Stimulated activated CD4-positive, alpha-beta T cell treated with anti-CD3 and anti-CD28 coated beads, Interleukin-2, amount 100 ng/mL, for 4 hours (primary cell): Measurements from ENCODE around the gene KCNAB1.
"Not testable (repeated sequence)": the region's sequence is repeated elsewhere in the genome, so short reads cannot be mapped to it uniquely, and the experiment has no call there.

Source experiments
- DNase-seq: peaks from one replicate; pipeline ENCODE4 v3.0.0-alpha.2; 2020; ENCODE audit warnings: low read depth

The KCNAB1 gene

GRCh38 chr3:156176629-156177210 is 56.3 kb downstream of the KCNAB1 start:
- DNase-seq = no peak

- no peak for DNase-seq
Observed at GRCh38 chr3:156180077-156180476, 59.7 kb downstream of the KCNAB1 start.

GRCh38 chr3:156181509-156181908 is 61.1 kb downstream of the KCNAB1 start:
- no peak for DNase-seq

GRCh38 chr3:156183396-156183795 is 63.0 kb downstream of the KCNAB1 start:
- no peak for DNase-seq

- no peak for DNase-seq
Observed at GRCh38 chr3:156184156-156184555, 63.8 kb downstream of the KCNAB1 start.

GRCh38 chr3:156187146-156187769 is 66.9 kb downstream of the KCNAB1 start:
- no peak for DNase-seq

GRCh38 chr3:156188757-156189156 is 68.4 kb downstream of the KCNAB1 start:
- DNase-seq = no peak

GRCh38 chr3:156189927-156190326 is 69.5 kb downstream of the KCNAB1 start:
- DNase-seq = no peak

GRCh38 chr3:156194945-156195344 is 74.6 kb downstream of the KCNAB1 start:
- DNase-seq = not testable (repeated sequence)

- DNase-seq = not testable (repeated sequence)
Observed at GRCh38 chr3:156197152-156197551, 76.8 kb downstream of the KCNAB1 start.

GRCh38 chr3:156201411-156202405 is 81.3 kb downstream of the KCNAB1 start:
- DNase-seq = no peak

GRCh38 chr3:156206157-156206556 is 85.8 kb downstream of the KCNAB1 start:
- DNase-seq = no peak

- DNase-seq = no peak
Observed at GRCh38 chr3:156207802-156208685, 87.7 kb downstream of the KCNAB1 start.

GRCh38 chr3:156209631-156210335 is 89.4 kb downstream of the KCNAB1 start:
- no peak for DNase-seq

- DNase-seq = no peak
Observed at GRCh38 chr3:156211583-156211982, 91.2 kb downstream of the KCNAB1 start.

- no peak for DNase-seq
Observed at GRCh38 chr3:156214676-156215075, 94.3 kb downstream of the KCNAB1 start.

GRCh38 chr3:156215751-156216150 is 95.4 kb downstream of the KCNAB1 start:
- DNase-seq = no peak

- no peak for DNase-seq
Observed at GRCh38 chr3:156216216-156216615, 95.8 kb downstream of the KCNAB1 start.

- DNase-seq = no peak
Observed at GRCh38 chr3:156216852-156217251, 96.5 kb downstream of the KCNAB1 start.

- DNase-seq = no peak
Observed at GRCh38 chr3:156217674-156218352, 97.4 kb downstream of the KCNAB1 start.

GRCh38 chr3:156218353-156218744 is 98.0 kb downstream of the KCNAB1 start:
- no peak for DNase-seq
